ENCODE data around the gene KIF4A.
"Not testable (repeated sequence)": the region's sequence is repeated elsewhere in the genome, so short reads cannot be mapped to it uniquely, and the experiment has no call there.

KIF4A gene, protein sequence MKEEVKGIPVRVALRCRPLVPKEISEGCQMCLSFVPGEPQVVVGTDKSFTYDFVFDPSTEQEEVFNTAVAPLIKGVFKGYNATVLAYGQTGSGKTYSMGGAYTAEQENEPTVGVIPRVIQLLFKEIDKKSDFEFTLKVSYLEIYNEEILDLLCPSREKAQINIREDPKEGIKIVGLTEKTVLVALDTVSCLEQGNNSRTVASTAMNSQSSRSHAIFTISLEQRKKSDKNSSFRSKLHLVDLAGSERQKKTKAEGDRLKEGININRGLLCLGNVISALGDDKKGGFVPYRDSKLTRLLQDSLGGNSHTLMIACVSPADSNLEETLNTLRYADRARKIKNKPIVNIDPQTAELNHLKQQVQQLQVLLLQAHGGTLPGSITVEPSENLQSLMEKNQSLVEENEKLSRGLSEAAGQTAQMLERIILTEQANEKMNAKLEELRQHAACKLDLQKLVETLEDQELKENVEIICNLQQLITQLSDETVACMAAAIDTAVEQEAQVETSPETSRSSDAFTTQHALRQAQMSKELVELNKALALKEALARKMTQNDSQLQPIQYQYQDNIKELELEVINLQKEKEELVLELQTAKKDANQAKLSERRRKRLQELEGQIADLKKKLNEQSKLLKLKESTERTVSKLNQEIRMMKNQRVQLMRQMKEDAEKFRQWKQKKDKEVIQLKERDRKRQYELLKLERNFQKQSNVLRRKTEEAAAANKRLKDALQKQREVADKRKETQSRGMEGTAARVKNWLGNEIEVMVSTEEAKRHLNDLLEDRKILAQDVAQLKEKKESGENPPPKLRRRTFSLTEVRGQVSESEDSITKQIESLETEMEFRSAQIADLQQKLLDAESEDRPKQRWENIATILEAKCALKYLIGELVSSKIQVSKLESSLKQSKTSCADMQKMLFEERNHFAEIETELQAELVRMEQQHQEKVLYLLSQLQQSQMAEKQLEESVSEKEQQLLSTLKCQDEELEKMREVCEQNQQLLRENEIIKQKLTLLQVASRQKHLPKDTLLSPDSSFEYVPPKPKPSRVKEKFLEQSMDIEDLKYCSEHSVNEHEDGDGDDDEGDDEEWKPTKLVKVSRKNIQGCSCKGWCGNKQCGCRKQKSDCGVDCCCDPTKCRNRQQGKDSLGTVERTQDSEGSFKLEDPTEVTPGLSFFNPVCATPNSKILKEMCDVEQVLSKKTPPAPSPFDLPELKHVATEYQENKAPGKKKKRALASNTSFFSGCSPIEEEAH

DNA sequence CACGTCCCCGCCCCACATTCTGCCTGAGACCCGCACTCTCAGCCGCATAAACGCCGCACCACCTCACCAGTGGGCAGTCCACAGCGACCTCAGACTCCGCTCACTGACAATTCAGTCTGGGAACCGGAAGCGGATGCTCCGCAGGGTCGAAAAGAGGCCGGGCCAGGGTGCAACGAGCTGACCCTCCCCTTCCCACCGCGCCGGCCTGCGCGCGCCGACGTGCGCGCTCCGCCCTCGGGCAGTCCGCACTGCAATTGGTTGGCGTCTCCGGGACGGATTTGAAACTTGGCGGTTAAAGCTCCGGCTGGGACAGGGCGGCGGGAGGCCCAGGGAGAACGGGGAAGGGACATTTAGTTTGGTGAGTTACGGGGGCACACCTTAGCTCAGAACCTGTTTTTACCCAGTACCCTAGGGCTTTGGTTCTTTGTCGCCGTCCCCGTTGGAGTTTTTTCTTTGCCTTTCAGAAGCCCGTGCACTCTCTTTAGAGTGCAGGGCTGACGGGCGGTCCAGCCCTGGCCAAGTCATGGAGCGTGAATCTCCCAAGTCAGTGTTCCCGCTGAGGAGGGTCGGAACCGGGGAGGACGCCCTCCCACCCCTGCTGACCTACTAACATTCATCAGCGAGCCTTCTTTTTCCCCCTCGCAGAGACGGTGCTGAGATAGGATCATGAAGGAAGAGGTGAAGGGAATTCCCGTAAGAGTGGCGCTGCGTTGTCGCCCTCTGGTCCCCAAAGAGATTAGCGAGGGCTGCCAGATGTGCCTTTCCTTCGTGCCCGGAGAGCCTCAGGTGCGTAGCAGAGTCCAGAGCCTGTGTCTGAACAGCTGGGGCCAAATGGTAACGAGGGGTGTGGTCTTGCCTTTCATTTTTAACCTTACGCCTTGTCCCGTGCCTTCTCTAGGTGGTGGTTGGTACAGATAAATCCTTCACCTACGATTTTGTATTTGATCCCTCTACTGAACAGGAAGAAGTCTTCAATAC lies at the start of gene KIF4A, which contains the start of gene PDZD11:
Gene KIF4A, plus strand, starts transcription at position 312 of the 978 bp plus-strand sequence. Its CDS starts 355 bp downstream, at position 667.
Gene PDZD11, minus strand, starts transcription at position 135 of the 978 bp plus-strand sequence. CDS start 586 bp downstream, outside the sequence.
- peaks cover 22% of the 10 kb centered on the region for H3K36me3 ChIP-seq (ENCODE audit: control insufficient read depth, insufficient read depth, low read length, severe bottlenecking)
- H3K9ac ChIP-seq (ENCODE audit: low read length), result peak within 1 kb of the TSS; percentile 80
- H3K9me3 ChIP-seq (ENCODE audit: control insufficient read depth, low read length), result peaks cover 8% of the 10 kb centered on the region
- no peaks in the 10 kb centered on the region for H3K4me1 ChIP-seq (ENCODE audit: control insufficient read depth, insufficient read depth, low read length)
- H3K27me3 ChIP-seq (replicated peaks; ENCODE audit: control insufficient read depth, insufficient read depth, low read length), result no peaks in the 10 kb centered on the region
- DNase-seq (ENCODE audit: low read depth), result peak; percentile 86
- H3K4me3 ChIP-seq (ENCODE audit: low read length), result peak within 1 kb of the TSS; percentile 86

DNA sequence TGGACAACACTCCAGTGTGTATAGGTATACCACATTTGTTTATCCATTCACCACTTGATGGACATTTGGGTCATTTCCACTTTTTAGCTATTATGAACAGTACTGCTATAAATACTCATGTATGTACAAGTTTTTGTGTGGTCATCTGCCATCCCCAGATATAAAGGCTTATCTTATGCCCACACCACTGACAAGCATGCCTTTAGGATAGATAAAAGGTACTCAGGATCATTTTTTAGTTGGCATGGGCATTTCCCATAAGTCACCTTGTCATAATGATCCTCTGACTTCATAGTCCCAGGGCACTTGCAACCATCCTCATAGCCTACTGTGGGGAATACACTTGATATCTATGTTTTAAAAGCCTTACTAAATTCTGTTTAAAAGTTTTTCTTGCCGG lies 49.2 kb upstream of the KIF4A start:
- H3K9me3 ChIP-seq (ENCODE audit: control insufficient read depth, low read length), result peaks cover 3% of the 10 kb centered on the region
- no peaks in the 10 kb centered on the region for H3K36me3 ChIP-seq (ENCODE audit: control insufficient read depth, insufficient read depth, low read length, severe bottlenecking)
- peaks cover 7% of the 10 kb centered on the region for H3K4me1 ChIP-seq (ENCODE audit: control insufficient read depth, insufficient read depth, low read length)
- H3K4me3 ChIP-seq (ENCODE audit: low read length), result no peak overlapping the region
- H3K27me3 ChIP-seq (replicated peaks; ENCODE audit: control insufficient read depth, insufficient read depth, low read length), result peaks cover 29% of the 10 kb centered on the region
- no peak for DNase-seq (ENCODE audit: low read depth)
- no peak overlapping the region for H3K9ac ChIP-seq (ENCODE audit: low read length)

DNA sequence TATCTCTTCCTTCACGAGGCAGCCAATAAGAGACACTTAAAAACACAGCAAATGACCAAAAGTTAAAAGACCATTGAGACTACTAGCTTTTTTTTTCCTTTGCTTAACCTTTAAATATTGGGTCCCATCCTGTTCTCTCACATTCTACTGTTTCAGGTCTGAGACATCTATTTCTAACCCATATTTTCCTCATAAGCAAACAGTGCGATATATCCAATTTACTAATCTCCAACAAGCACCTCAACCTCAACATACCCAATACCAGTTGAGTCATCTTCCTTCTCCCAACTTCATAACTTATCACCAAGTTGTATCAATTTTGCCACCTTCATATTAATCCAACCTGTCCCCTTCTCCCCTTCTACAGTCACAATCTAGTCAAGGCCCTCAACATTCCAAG lies 48.4 kb upstream of the KIF4A start:
- Histone ChIP-seq H3K36me3 (ENCODE audit: control insufficient read depth, insufficient read depth, low read length, severe bottlenecking) (no peaks in the 10 kb centered on the region), H3K9me3 (ENCODE audit: control insufficient read depth, low read length) (no peaks in the 10 kb centered on the region)

DNA sequence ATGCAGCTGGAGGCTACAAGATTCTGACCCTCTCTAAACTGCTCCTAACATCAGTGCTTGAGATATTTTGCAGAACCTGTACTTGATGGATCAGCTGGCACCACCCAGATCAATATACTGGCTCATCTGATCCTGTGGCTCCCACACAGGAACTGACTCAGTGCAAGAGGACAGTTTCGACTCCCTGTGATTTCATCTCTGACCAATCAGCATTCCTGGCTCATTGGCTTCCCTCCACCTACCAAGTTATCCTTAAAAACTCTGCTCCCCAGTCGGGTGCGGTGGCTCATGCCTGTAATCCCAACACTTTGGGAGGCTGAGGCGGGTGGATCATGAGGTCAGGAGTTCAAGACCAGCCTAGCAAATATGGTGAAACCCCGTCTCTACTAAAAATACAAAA lies 46.3 kb upstream of the KIF4A start:
- not testable (repeated sequence) for H3K4me3 ChIP-seq (ENCODE audit: low read length); H3K4me1 ChIP-seq (ENCODE audit: control insufficient read depth, insufficient read depth, low read length); H3K36me3 ChIP-seq (ENCODE audit: control insufficient read depth, insufficient read depth, low read length, severe bottlenecking); DNase-seq (ENCODE audit: low read depth); H3K9me3 ChIP-seq (ENCODE audit: control insufficient read depth, low read length); H3K9ac ChIP-seq (ENCODE audit: low read length)
- H3K27me3 ChIP-seq (replicated peaks; ENCODE audit: control insufficient read depth, insufficient read depth, low read length), result peaks cover 14% of the 10 kb centered on the region

More for the DNA sequence above, 48.4 kb upstream of the KIF4A start:
- Histone ChIP-seq H3K27me3 (replicated peaks; ENCODE audit: control insufficient read depth, insufficient read depth, low read length) (peaks cover 21% of the 10 kb centered on the region), H3K4me3 (ENCODE audit: low read length) (no peak overlapping the region), H3K4me1 (ENCODE audit: control insufficient read depth, insufficient read depth, low read length) (peaks cover 7% of the 10 kb centered on the region), H3K9ac (ENCODE audit: low read length) (no peak overlapping the region)
- no peak for DNase-seq (ENCODE audit: low read depth)

DNA sequence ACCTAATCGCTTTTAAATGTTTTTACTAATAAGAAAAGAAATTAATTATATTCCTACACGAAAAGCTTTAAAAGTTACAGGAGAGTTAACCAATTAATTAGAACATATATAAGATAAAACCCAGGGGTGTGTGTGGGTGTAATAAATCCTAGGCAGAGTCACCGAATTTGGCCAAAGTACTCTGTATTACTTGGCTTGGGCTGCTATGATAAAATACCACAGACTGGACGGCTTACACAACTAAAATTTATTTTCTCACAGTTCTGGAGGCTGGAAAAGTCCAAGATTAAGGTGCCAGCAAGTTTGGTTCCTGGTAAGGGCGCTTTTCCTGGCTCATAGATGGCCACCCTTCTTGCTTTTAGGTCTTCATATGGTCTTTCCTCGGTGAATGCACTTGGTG lies 45.0 kb upstream of the KIF4A start:
- H3K4me1 ChIP-seq (ENCODE audit: control insufficient read depth, insufficient read depth, low read length), result peaks cover 7% of the 10 kb centered on the region
- no peak overlapping the region for H3K4me3 ChIP-seq (ENCODE audit: low read length)
- no peaks in the 10 kb centered on the region for H3K9me3 ChIP-seq (ENCODE audit: control insufficient read depth, low read length)
- no peaks in the 10 kb centered on the region for H3K36me3 ChIP-seq (ENCODE audit: control insufficient read depth, insufficient read depth, low read length, severe bottlenecking)
- peaks cover 13% of the 10 kb centered on the region for H3K27me3 ChIP-seq (replicated peaks; ENCODE audit: control insufficient read depth, insufficient read depth, low read length)
- H3K9ac ChIP-seq (ENCODE audit: low read length), result no peak overlapping the region
- DNase-seq (ENCODE audit: low read depth), result no peak

DNA sequence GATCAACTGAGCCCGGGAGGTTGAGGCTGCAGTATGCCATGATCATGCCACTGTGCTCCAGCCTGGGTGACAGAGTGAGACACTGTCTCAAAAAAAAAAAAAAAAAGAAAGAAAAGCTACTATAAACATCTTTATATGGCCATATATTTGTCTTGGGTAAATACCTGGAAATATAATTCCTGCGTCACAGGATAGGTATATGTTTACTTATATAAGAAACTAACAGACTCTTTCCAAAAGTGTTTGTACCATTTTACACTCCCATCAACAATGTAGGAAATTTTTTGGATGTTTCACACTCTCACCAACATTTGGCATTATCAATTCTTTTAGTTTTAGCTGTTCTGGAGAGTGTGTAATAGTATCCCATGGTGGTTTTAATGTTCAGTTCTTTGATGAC lies 42.7 kb upstream of the KIF4A start:
- H3K9ac ChIP-seq (ENCODE audit: low read length), result no peak overlapping the region

DNA sequence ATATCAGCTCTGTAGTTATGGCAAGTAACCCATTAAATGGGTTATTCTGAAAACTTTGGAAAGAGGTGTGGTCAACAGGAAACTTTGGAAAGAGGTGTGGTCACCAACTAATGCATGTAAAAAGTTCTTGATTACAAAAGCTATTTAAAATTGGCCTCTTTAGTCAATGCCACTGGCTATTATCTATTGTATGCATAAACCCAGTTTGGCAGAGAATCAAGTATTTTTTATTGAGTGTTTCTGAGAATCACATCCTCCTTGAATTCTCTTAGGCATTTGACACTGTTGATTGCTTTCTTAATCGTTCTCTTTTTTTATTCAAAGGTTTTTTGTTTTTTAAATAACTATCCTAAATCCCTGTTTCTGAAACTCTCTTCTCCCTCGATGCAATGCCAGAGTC lies 37.4 kb upstream of the KIF4A start:
- H3K27me3 ChIP-seq (replicated peaks; ENCODE audit: control insufficient read depth, insufficient read depth, low read length), result peaks cover 10% of the 10 kb centered on the region
- no peak for DNase-seq (ENCODE audit: low read depth)
- no peak overlapping the region for H3K4me3 ChIP-seq (ENCODE audit: low read length)
- H3K9me3 ChIP-seq (ENCODE audit: control insufficient read depth, low read length), result peaks cover 6% of the 10 kb centered on the region
- no peak overlapping the region for H3K9ac ChIP-seq (ENCODE audit: low read length)
- H3K36me3 ChIP-seq (ENCODE audit: control insufficient read depth, insufficient read depth, low read length, severe bottlenecking), result no peaks in the 10 kb centered on the region
- H3K4me1 ChIP-seq (ENCODE audit: control insufficient read depth, insufficient read depth, low read length), result peaks cover 25% of the 10 kb centered on the region

More for the DNA sequence above, 42.7 kb upstream of the KIF4A start:
- Histone ChIP-seq H3K27me3 (replicated peaks; ENCODE audit: control insufficient read depth, insufficient read depth, low read length) (peaks cover 6% of the 10 kb centered on the region), H3K36me3 (ENCODE audit: control insufficient read depth, insufficient read depth, low read length, severe bottlenecking) (no peaks in the 10 kb centered on the region), H3K4me3 (ENCODE audit: low read length) (no peak overlapping the region), H3K9me3 (ENCODE audit: control insufficient read depth, low read length) (peaks cover 3% of the 10 kb centered on the region), H3K4me1 (ENCODE audit: control insufficient read depth, insufficient read depth, low read length) (peaks cover 7% of the 10 kb centered on the region)
- DNase-seq (ENCODE audit: low read depth), result no peak

DNA sequence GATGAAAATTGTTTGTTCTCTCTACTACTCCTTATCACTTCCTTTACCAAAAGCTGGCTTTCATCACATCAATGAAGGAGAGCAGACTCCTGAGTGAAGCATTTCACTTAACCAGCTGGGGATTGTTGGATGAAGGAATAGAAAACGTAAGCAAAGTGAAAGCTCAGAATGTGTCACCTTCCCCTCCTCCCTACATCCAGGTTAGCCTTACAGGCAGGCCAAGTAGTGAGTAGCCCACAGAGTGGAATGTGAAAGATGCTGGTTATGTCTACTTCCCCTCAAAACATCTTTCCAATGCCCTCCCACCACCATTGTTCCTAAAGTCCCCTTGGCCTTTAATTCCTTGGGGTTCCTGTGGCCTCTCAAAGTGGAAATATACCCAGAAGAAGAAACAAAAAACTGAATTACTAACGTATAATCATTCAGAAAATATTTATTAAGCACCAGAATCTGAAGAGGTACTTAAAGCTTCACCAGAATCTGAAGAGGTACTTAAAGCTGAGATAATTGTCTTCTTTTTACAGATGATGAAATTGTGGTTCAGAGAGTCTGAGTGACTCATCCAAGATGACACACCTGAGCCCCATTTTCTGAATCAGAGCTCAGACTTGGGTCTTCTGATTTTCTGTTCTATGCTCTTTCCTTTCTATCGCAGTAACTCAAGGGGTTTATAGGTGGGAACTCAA lies 36.4 kb upstream of the KIF4A start:
- peaks cover 25% of the 10 kb centered on the region for H3K4me1 ChIP-seq (ENCODE audit: control insufficient read depth, insufficient read depth, low read length)
- no peak overlapping the region for H3K4me3 ChIP-seq (ENCODE audit: low read length)

DNA sequence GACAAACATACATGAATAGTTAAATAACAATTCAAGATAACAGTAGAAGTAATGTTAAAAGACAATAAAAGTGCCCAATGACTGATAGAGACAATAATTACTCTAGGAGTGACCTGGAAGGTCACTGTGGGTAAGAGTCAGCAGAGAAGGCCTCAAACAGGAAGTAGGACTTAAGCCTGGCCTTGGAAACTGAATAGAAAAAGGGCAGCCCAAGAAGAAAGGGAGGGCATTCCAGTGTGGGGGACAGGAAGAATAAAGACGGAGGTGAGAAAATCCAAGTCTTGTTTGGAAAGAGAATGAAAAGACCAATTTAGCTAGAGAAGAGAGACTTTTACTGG lies 35.9 kb upstream of the KIF4A start:
- no peaks in the 10 kb centered on the region for H3K36me3 ChIP-seq (ENCODE audit: control insufficient read depth, insufficient read depth, low read length, severe bottlenecking)
- DNase-seq (ENCODE audit: low read depth), result no peak
- H3K4me3 ChIP-seq (ENCODE audit: low read length), result no peak overlapping the region
- peaks cover 13% of the 10 kb centered on the region for H3K27me3 ChIP-seq (replicated peaks; ENCODE audit: control insufficient read depth, insufficient read depth, low read length)
- no peak overlapping the region for H3K9ac ChIP-seq (ENCODE audit: low read length)
- peaks cover 6% of the 10 kb centered on the region for H3K9me3 ChIP-seq (ENCODE audit: control insufficient read depth, low read length)
- H3K4me1 ChIP-seq (ENCODE audit: control insufficient read depth, insufficient read depth, low read length), result peaks cover 25% of the 10 kb centered on the region

More for the DNA sequence above, 36.4 kb upstream of the KIF4A start:
- Histone ChIP-seq H3K27me3 (replicated peaks; ENCODE audit: control insufficient read depth, insufficient read depth, low read length) (peaks cover 16% of the 10 kb centered on the region), H3K9ac (ENCODE audit: low read length) (no peak overlapping the region), H3K36me3 (ENCODE audit: control insufficient read depth, insufficient read depth, low read length, severe bottlenecking) (no peaks in the 10 kb centered on the region), H3K9me3 (ENCODE audit: control insufficient read depth, low read length) (peaks cover 6% of the 10 kb centered on the region)
- DNase-seq (ENCODE audit: low read depth), result no peak

DNA sequence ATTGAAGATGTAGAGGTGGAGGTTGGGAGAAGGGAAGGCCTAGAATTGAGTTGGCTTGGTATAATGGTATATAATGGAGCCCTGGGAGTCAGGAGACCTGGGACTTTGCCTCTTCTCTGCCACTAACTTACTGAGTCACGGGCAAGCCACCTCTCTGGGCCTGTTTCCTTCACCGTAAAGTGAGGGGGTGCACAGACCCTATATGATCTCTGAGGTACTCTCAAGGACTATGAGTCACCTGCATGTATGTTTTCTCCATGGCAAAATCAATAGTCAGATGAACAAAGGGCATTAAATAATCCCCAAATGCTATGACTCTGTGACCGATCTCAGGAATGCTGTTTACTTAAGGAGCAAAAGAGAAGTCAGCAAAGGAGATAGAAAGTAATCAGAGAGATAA lies 35.0 kb upstream of the KIF4A start:
- Histone ChIP-seq H3K9ac (ENCODE audit: low read length) (no peak overlapping the region), H3K36me3 (ENCODE audit: control insufficient read depth, insufficient read depth, low read length, severe bottlenecking) (no peaks in the 10 kb centered on the region), H3K9me3 (ENCODE audit: control insufficient read depth, low read length) (peaks cover 6% of the 10 kb centered on the region), H3K4me1 (ENCODE audit: control insufficient read depth, insufficient read depth, low read length) (peaks cover 25% of the 10 kb centered on the region), H3K27me3 (replicated peaks; ENCODE audit: control insufficient read depth, insufficient read depth, low read length) (peaks cover 13% of the 10 kb centered on the region), H3K4me3 (ENCODE audit: low read length) (no peak overlapping the region)
- no peak for DNase-seq (ENCODE audit: low read depth)
